HG03159 (cell line): ENCODE results near the gene PDE6H.
A peak's percentile ranks its signal among the peaks of the same experiment; 100 is the strongest.

Experiments
- ATAC-seq: cut with Tn5 transposase; IDR thresholded peaks from one replicate; pipeline ENCODE4 v1.9.1; 2021; ENCODE audit warnings: mild to moderate bottlenecking, moderate library complexity; ENCODE audit not compliant: unreplicated experiment

PDE6H gene

DNA sequence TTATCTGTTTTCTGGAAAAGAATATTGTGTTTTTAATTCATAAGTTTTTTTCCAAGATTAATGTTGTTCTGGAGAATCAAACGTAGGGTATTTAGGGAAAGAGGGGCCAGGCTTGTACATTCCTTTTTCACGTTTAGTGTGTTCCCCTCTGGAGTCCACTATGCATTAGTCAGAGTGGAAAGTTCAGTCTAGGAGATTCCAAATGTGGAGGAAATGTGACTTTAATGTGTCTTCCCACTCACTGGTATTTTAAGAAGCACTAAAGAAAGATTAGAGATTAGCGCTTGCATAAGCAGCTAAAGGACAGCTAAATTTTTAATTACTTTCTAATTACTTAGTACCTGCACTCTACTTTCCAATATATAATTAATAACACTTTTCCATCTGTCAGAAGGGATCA lies 4.4 kb upstream of the PDE6H start:
- ATAC-seq: no peak

DNA sequence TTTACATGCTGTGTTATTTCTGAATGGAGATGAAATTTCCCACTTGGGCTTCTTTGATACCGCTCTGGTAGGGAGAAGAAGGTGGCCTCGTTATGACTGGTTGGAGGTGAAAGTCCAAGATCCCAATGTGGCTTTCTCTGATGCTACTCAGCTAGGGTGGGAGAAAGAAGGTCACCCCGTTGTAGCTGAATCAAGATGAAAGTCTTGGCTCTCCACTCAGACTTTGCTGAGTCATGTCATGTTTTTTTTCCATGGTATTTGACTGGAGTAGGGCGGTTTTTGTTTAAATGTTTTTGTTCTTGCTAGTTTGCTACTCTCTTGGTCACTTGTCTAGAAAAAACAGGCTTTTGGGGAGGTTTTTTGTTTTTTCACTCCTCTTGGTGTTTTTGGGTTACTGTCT lies 2.4 kb upstream of the PDE6H start:
- ATAC-seq: no peak

DNA sequence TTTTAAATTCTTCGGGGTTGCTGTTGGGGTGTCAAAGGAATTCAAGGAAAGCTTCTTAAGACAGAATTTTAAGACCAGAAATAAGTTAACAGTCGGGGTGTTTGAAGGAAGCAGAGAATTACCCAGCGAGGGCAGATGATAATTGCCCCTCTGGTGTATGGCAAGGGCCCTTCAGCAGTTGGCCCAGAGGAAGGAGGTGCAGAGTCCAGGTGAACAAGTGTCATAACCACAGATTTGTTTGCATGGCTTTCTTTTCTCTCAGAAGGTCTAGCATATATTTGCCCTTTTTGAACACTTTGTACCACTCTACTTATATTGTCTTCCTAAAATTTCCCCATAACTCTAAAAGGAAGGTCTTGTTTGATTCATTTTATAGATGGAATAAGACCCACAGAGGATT lies 1.8 kb downstream of the PDE6H start:
- ATAC-seq: no peak

- ATAC-seq: no peak
Observed at GRCh38 chr12:14975457-14975856, 2.6 kb downstream of the PDE6H start.

DNA sequence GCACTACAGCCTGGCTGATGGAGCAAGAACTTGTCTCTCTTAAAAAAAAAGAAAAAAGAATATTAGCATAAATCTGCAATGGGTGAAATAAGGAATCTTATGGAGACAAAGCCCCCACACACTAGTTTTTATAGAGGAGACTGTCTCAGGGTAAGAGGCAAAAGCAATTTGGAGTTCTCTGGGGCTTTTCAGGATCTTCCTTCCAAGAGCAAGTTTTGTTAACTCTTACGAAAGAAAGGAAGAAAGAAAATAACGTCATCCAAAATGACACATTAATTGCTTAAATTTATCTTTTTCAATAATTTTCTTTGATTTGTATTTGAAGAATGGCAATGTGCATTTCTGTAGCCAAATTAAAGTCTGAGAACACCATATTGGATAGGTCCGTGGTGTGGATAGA lies 3.8 kb downstream of the PDE6H start:
- ATAC-seq: no peak

DNA sequence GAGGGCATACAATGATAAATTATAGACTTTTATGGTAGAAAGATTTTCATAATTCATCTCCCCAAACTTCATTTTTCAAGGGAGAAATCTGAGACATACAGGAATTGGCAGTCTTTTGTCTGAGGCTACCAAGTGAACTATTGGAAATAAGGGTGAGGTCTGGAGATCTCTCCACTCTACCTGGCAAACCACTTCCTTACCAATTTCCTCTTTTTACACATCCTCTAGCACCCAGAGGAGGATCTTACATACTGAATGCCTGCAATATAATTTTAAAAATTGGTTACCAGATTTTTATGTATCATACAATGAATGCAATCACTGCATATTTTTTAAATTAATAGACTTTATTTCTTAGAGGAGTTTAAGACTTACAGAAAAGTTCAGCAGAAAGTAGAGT lies 6.6 kb downstream of the PDE6H start:
- ATAC-seq: no peak

DNA sequence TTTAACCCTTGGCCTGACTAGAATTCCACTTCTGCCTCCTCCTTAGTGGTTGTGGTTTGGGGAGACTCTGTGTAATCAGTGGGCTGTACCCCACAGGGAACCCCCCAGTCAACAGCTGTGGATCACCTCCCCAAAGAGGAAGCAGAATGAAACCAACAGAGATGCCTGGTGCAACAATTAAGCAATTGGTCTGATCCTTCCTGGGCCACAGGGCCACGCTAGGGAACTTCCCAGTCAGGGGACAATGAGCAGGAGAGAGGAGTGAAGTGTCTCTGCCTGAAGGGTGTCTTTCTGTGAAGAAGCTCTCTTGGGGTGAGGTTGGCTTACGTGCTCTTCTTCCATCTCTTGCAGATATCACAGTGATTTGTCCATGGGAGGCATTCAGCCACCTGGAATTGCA lies 8.2 kb downstream of the PDE6H start:
- ATAC-seq: no peak

DNA sequence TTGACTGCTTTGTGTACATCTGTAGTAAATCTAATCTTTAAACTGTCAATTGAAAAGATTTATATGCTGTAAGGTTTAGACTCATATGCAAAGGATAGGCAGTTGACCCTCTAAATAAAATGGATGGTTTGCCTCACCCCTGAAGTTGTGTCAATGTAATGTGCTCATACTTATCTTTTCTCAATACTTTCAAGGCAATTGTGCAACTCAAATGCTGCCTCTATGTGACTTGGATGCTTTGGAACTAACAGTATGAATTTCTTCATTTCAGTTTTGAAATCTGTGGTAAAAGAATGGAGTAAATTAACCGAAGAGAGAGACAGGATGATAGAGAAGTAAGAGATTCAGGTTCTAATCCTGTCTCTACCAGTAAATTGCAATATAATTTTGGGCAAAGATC lies 9.7 kb downstream of the PDE6H start:
- ATAC-seq: no peak

DNA sequence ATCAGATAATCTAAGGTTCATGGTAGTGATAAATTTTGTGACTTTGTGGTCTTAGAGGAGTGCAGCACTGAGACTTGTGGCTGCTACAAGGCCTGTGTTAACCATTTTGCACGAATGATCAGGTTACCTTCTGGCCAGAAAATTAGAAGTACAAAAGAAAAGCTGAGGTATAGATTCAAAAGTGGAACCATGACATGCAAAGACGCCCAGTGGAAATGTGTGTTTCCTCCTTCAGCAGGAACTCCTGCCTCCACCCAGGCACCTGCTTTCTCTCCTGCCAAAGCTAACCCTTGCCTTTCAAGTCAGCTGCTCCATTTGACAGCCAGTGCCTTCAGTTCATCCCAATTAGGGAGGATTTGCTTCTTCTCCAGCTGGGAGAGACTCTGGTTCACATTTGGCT lies 10.1 kb downstream of the PDE6H start:
- ATAC-seq: no peak

GRCh38 chr12:14984036-14984435 lies 11.2 kb downstream of the PDE6H start:
- no peak for ATAC-seq

DNA sequence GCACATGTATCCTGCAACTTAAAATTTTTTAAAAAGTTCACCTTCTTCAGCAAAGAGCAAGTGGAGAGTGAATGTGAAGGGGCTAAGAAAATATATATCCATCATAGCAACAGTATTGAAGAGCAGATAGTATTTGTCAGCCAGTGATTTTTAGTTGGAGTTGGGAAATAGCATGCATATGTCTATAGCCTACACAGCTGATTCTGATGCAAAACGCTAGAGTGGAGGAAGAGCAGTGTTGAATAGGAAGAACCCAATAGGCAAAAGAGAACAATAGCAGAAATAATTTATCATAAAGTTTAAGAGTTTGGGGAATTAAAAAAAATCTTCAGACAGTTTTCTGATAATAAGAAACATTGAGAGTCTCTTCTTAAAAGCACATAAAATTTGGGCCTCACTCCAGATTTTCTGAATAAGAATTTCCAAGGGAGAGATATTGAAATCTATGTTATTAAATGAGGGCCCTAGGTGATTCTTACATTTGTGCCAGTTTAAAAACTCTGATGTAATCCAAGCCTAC lies 12.0 kb downstream of the PDE6H start:
- ATAC-seq: no peak

- no peak for ATAC-seq
Observed at GRCh38 chr12:14986449-14986848, 13.6 kb downstream of the PDE6H start.

- no peak for ATAC-seq
Observed at GRCh38 chr12:14988035-14988434, 15.2 kb downstream of the PDE6H start.

DNA sequence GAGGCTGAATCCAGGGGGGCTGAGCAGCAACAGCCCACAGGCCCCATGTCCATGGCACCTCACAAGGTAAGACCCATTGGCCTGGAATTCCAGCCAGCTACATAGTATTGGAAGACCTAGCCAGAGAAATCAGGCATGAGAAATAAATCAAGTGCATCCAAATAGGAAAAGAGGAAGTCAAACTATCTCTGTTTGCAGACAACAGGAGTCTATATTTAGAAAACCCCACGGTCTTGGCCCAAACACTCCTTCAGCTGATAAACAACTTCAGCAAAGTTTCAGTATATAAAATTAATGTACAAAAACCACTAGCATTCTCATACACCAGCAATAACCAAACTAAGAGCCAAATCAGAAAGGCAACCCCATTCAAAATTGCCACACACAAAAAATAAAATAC lies 16.9 kb downstream of the PDE6H start:
- ATAC-seq: peak; percentile 53

DNA sequence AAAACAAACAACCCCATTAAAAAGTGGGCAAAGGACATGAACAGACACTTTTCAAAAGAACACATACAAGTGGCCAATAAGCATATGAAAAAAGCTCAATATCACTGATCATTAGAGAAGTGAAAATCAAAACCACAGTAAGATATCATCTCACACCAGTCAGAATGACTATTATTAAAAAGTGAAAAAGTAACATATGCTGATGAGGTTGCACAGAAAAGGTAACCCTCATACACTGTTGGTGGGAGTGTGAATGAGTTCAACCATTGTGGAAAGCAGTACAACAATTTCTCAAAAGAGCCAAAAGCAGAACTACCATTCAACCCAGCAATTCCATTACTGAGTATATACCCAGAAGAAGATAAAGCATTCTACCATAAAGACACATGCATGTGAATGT lies 18.2 kb downstream of the PDE6H start:
- no peak for ATAC-seq

DNA sequence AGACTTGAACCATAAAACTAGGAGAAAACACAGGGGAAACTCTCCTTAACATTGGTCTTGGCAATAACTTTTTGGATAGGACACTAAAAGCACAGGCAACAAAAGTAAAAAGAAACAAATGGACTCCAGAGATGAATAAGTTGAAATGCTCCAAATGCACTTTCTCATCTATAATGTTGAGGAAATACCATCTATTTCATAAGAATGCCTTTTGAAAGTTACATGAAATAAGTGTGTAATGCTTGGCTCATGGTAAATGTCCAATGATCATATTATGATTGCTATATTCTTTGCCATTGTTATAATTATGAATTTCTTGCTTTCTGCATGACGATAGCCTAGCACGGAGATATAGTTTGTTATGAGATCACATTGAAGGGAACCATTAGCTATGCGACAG lies 19.8 kb downstream of the PDE6H start:
- no peak for ATAC-seq

DNA sequence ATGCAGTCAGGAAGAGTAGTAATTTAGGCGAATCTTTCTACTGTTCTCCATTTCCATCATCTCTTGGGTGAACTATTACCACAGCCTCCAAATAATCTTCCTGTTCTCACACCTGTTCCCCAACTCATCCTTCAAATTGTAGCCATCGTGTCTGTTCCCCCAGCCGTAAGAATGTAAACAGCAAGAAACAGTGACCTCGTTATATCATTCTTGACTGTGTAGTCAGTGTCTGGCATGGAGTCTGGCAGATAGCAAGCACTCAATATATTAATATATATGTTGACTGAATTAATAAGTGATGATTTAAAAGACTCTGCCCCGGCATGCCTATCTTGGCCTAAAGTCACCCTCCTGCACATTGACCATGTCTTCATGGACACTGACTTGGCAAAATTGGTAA lies 20.3 kb downstream of the PDE6H start:
- ATAC-seq: no peak

DNA sequence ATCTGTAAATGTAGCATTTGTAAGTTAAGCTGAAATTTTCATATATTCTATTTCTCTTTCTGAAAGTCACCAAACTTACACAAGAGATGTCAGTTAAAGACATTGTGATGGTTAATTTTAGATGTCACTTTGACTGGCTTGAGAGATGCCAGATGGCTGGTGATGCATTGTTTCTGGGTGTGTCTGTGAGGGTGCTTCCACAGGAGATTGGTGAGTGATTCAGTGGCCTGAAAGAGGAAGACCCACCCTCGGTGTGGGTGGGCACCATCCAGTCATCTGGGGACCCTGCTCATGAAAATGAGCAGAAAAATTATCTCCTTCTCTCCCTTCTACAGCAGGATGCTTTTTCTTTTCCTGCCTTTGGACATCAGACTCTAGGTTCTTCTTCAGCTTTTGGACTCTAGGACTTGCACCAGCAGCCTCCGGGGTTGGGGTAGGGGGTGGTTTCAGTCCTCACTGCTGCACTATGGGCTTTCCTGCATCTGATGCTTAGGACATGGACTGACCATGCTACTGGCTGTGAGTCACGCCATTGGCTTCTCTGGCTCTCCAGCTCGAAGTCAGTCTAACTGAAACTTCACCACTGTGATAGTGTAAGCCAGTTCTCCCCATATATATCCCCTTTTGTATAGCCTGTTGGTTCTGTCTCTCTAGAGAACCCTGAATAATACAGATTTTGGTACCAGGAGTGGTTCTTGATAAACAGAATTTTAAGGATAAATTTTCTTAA lies 20.9 kb downstream of the PDE6H start:
- no peak for ATAC-seq

GRCh38 chr12:14994610-14995009 lies 21.8 kb downstream of the PDE6H start:
- no peak for ATAC-seq

DNA sequence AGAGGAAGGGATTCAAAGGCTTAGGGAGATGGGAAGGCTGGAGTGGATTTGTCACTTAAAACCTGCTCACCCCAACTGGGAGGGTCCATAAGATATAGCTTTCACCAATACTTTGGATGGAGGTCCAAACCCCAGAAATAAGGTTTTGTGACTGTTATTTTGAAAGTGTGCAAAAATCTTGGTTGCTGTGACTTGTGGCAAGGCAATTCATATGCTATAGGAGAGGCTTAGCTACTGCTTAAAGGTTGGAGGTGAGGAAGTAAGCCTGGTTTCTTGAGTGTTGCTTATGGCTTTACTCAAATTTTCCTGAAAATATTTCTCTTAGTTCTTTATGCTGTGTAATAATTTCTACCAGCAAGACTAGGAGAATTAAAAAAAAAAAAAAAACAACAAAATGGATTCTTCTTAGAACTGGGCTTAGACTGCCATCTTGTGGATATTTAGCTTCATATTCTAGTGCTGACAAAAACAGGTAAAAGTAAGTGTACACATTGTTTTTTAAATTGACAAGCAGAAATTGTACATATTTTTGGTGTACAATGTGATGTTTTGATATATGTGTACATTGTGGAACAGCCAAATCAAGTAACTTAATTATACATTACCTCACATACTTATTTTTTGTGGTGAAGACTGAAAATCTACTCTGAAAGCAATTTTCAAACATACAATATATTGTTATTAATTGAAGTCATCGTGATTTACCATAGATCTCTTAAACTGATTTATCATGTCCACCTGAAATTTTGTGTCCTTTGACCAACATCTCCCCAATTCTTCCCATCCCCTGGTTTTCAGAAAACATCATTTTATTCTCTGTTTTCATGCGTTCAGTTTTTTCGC lies 23.0 kb downstream of the PDE6H start:
- ATAC-seq: no peak

- ATAC-seq: no peak
Observed at GRCh38 chr12:14997998-14998397, 25.2 kb downstream of the PDE6H start.

- no peak for ATAC-seq
Observed at GRCh38 chr12:14999021-14999694, 26.3 kb downstream of the PDE6H start.
